GM21360 (cell line): ENCODE measurements around the gene SEC14L5.
"Not testable (repeated sequence)": the region's sequence is repeated elsewhere in the genome, so short reads cannot be mapped to it uniquely, and the experiment has no call there.

Source experiments
- ATAC-seq: cut with Tn5 transposase; IDR thresholded peaks from one replicate; pipeline ENCODE4 v1.9.1; 2021; ENCODE audit warnings: mild to moderate bottlenecking, moderate library complexity; ENCODE audit not compliant: unreplicated experiment

The SEC14L5 gene

GRCh38 chr16:4948903-4949766 is 9.0 kb upstream of the SEC14L5 start:
- ATAC-seq, result no peak

DNA sequence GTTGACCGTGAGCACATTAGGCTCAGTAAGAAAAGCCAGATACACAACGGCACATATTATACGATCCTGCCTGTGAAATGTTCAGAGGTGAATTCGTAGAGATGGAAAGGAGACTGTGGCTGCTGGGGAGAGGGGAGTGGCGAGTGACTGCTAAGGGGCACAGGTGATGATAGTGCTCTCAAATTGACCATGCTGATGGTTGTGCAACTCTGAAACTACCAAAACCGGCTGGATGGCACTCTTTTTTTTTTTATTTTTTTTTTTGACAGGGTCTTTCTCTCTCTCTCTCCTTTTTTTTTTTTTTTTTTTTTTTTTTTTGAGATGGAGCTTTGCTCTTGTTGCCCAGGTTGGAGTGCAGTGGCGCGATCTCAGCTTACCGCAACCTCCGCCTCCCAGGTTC is 8.1 kb upstream of the SEC14L5 start:
- no peak for ATAC-seq

DNA sequence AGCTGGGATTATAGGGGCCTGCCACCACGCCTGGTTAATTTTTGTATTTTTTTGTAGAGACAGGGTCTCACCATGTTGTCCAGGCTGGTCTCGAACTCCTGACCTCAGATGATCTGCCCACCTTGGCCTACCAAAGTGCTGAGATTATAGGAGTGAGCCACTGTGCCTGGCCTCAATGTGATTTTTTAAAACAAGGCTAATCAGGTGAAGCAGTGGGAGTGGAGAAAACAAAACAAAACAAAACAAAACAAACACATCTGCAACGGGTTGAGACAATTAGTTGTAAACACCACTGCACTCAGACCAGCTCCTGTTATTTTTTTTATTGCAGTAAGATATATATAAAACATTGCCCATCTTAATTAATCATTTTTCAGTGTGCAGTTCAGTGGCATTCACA is 6.5 kb upstream of the SEC14L5 start:
- ATAC-seq, result not testable (repeated sequence)

DNA sequence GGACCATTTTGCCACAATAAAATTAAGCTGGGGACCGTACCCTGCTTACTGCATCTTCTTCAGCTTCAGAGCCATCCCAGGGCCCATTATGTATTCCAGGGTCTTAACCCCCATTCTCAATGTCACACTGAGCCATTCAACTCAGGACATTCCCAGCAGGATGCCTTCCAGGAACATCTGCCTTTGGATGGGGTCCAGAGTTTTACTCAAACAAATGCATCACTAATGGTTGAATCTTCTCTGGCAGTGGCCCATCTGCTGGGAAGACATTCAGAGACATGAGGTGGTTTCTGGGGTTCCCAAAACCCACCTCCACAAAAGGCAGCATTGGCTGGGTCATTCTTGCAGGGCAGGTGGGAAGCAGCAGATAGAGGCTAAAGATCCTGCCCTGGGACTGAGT is 3.4 kb upstream of the SEC14L5 start:
- ATAC-seq, result no peak

GRCh38 chr16:4957420-4957719 is 760 bp upstream of the SEC14L5 start:
- no peak for ATAC-seq

DNA sequence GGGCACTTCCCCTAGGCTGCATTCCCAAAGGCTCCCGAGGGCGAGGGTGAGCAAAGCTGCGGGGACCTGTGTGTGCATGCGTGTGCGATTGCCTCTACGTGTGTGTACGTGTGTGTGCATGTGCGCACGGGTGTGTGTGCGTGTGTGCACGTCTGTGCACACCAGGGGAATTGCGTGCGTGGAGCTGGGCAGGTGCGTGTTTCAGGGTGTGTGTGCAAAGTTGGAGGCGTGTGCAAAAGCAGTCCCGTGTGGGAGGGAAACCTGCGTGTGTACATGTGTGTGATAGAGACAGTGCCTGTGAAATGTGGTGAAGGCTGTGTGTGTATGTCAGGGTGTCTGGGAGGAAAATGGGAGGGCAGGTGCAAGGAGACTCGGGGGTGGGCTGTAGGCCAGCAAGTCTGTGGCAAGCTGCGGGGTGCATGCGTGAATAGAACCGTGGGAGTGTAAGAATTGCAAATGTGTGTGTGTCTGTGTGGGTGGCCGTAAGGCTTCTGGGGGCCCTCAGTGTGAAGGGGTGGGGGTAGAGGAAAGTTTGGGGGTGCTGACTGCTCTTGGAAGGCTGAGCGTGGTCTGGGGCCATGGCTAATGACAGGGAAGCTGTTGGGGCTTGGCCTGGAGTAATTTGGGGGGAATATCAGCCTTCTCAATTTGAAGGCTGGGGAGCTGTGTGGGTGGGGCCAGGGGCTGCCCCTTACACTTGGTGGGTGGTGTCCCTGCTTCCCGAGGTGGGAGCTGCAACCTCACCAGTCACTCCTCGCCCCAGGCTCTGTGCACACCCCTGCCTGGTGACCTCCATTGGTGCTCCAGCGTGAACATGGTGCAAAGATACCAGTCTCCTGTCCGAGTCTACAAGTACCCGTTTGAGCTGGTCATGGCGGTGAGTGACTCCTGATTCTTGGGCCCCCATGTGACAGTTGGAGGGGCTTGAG is 644 bp downstream of the SEC14L5 start:
- ATAC-seq, result no peak

GRCh38 chr16:4960579-4960978 is 2.4 kb downstream of the SEC14L5 start:
- ATAC-seq, result no peak

DNA sequence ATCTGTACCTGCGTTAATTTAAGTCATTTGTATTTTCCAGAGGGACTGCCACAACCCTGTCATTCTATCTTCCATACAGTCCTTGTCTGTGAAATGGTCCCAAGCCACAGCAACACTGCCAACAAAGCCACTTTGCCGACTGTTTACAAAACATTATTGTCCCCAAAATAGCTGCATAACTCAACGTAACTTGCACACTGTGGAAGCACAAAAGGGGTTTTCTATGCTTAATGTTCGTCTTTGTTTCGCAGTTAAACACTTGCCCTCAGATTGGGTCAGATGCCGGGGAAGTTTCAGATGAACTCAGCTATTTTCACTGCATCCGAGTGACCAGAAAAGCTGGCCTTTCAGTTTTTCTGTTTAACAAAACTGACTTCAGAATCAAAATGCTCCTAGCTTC is 4.6 kb downstream of the SEC14L5 start:
- no peak for ATAC-seq

GRCh38 chr16:4963527-4963926 is 5.4 kb downstream of the SEC14L5 start:
- ATAC-seq, result not testable (repeated sequence)

GRCh38 chr16:4966736-4967453 is 8.8 kb downstream of the SEC14L5 start:
- no peak for ATAC-seq

DNA sequence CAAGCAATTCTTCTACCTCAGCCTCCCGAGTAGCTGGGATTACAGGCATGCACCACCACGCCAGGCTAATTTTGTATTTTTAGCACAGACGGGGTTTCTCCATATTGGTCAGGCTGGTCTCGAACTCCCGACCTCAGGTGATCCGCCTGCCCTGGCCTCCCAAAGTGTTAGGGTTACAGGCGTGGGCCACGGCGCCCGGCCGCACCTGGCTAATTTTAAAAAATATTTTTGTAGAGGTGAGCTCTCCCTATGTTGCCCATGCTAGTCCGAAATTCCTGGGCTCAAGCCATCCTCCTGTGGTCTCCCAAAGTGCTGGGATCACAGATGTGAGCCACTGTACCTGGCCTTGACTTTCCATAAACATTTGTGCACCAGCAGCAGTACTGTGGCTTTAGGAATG is 10.1 kb downstream of the SEC14L5 start:
- ATAC-seq, result not testable (repeated sequence)

DNA sequence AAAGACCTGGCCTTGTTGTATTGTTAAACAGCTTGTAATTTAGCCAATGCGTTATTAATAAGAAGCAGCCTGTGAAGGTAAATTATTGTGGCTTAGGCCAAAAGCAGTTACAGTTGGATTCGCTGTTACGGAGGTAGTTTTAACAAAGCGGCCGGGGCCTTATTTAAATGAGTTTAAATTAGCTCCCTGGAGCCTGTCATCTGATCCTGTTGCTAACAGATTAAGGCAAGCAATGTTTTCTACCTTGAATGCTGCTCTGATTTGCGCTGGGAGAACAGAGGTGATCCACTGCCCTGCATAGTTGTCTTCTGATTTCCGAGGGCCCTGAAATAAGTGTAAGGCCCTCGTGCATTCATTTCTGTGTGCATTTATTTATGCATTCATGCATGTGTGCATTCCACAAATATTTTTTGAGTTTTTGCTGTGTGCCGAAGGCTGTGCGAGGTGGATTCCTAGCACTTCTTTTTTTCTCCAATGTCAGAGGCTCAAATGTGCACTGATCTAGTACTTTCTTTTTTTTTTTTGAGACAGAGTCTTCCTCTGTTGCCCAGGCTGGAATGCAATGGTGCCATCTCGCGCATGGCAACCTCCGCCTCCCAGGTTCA is 10.9 kb downstream of the SEC14L5 start:
- no peak for ATAC-seq

GRCh38 chr16:4970010-4970409 is 11.9 kb downstream of the SEC14L5 start:
- no peak for ATAC-seq

DNA sequence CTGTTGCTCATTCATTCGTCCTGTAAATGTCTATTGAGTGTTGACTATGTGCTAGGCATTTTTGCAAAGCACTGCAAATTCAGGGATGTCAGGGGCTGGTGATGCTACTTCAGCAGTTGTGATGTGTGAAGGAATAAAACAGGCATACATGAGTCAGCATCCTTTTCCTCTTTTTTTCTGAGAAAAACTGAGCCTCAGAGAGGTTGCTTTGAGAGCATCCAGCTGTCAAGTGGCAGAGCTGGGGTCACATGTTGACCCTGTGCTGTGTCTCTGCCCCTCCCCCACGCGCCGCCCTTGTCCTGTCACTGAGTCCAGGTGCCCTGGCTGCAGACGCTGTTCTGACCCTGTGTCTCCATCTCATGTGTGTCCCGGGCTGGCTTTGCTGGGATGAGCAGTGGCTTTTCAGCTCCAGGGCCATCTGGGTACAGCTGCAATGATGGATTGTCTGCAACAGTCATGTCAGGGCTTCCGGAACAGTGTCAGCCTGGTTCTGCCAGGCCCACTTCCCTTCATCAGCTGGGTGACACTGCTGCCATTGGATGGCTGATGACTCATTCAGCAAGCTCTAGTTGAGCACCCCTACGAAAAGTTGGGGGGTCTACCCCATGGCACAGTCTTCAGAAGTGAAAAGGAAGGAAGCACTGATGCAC is 14.9 kb downstream of the SEC14L5 start:
- ATAC-seq, result no peak

GRCh38 chr16:4976079-4976478 is 17.9 kb downstream of the SEC14L5 start:
- peak; percentile 85 for ATAC-seq

DNA sequence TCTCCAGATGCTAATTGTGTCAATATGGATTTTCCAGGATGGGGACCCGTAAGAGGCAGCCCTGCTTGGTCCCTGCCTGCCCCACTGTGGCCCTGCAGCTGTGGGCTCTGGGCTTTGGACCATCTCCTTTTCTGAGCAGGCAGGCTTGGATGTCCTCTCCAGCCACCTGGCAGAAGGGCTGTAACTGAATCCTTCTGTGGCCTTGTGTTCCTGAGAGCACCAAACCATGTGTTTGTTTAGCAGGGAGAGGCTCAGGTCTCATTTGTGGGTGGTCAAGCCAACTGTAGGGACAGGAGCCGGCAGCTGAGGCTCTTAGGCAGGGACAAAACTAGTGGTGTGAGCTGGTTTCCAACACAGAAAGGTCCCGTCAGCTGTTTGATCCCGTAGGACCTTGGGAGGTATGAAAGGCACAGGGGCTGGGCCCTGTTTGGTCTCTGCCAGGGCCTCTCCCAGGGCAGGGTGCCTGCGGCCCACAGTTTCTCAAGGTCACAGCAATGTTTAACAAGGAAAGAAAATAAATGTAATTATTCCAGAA is 18.5 kb downstream of the SEC14L5 start:
- ATAC-seq, result no peak

- ATAC-seq, result no peak
These were observed 21.0 kb downstream of the SEC14L5 start for GRCh38 chr16:4979164-4979563.

DNA sequence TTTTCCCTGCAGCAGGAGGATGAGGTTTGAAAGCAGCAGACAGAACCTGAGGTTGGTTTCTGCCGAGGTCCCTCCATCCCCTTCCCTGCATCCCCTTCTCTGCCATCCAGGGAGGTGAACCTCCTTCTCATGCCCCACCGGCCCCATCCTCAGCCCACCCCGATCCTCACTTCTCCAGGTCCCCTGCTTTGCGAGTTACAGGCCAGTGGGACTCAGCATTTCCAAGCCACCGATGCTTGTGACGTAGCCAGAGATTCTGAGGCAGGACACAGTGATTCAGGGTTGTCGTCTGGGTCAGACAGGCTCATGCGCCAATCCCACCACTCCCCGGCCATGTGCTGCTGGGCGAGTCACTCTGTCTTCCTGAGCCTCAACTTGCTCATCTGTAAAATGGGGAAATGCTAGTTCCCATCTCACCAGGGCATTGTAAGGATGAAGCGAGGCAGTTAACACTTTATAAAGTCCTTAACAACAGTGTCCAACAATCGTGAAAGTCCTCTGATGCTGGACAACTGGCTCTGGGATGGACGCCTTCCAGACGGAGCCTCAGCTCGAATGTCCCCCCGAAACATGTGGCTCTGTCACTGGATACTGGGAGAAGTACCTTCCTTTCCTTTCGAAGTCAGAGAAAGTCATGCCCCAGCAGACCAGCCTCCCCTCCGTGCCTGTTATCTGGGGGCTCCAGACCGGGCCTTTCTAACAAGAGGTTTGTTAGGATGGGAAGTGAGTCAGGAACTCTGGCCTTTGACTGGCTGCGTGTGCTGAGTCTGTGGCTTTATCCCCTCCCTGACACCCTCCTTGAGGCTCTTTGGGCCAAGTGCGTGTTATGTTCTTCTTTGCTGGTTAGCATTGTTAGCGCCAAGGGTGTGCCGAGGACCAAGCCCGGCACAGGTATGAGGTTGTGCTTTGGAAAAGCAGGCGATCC is 21.9 kb downstream of the SEC14L5 start:
- ATAC-seq, result no peak

GRCh38 chr16:4980691-4981090 is 22.6 kb downstream of the SEC14L5 start:
- ATAC-seq, result no peak
